Endothelial cell of umbilical vein (primary cell): ENCODE results near the gene ZNF791. TPM values are rescaled to one million over a fixed set of nuclear protein-coding genes. Genes with fewer than 3 reads are reported as not detected.

ENCODE experiments used
- BruUV-seq: library from RNA; stranded (reverse); fragments of 400-500 nt; replicated peaks from 2 replicates; lab custom pipeline; 2021; lab: Mats Ljungman, UMichigan
- CTCF ChIA-PET: fragments of 300-600, 350-600 bp; sonication (Branson Sonifier 250); formaldehyde crosslinking; loops from one replicate; lab custom pipeline; 2021; ENCODE audit warnings: antibody characterized with exemption, inconsistent platforms; lab: Charles Lee
- POLR2A ChIA-PET: fragments of 300-600, 350-600 bp; sonication (Branson Sonifier 250); formaldehyde crosslinking; loops from one replicate; lab custom pipeline; 2021; ENCODE audit warnings: antibody characterized with exemption, inconsistent platforms; lab: Charles Lee
- DNase-seq: peaks from one replicate; pipeline ENCODE4 v3.0.0-alpha.2; 2011; ENCODE audit warnings: low read depth, low spot score
- FAIRE-seq: peaks from 2 replicates; lab custom pipeline; 2011; peaks lifted over from hg19 to GRCh38; lab: Jason Lieb, UNC
- H2AFZ ChIP-seq: 2 replicates; pipeline ENCODE4 v1.6.0; 2012; ENCODE audit warnings: low read depth, low read length, control low read depth, inconsistent platforms
- H3K27ac ChIP-seq: 2 replicates; pipeline ENCODE4 v1.5.1; 2011; ENCODE audit warnings: low read depth, mild to moderate bottlenecking, control low read depth, low read length, moderate library complexity; ENCODE audit not compliant: insufficient read depth
- H3K27me3 ChIP-seq, 2 experiments: 2 replicates each; pipeline versions ENCODE4 v1.6.0 to v1.6.1; 2011; ENCODE audit warnings: low read length in 2 of 2, mixed read lengths in 1 of 2; ENCODE audit not compliant: control insufficient read depth in 2 of 2, insufficient read depth in 2 of 2
- H3K36me3 ChIP-seq, 2 experiments: 2 replicates in 1 of 2; 3 replicates in 1 of 2; pipeline ENCODE4 v1.5.1; 2011; ENCODE audit warnings: low read length in 2 of 2, mild to moderate bottlenecking in 1 of 2, moderate library complexity in 1 of 2; ENCODE audit not compliant: control insufficient read depth in 2 of 2, insufficient read depth in 2 of 2; ENCODE audit errors: extremely low read depth in 1 of 2
- H3K4me1 ChIP-seq: 3 replicates; pipeline ENCODE4 v1.5.1; 2011; ENCODE audit warnings: mild to moderate bottlenecking, low read length; ENCODE audit not compliant: control insufficient read depth, insufficient read depth; ENCODE audit errors: extremely low read depth
- H3K4me2 ChIP-seq: 2 replicates; pipeline ENCODE4 v1.6.1; 2011; ENCODE audit warnings: low read length, control low read depth, mixed read lengths; ENCODE audit not compliant: insufficient read depth
- H3K4me3 ChIP-seq, 3 experiments: fragments of 200-600 bp in 1 of 3; sonication (generic), shearing (Covaris generic) in 1 of 3; replicated peaks in 1 of 3; 2 replicates each; pipeline ENCODE4 v1.5.1; 2011 to 2016; ENCODE audit warnings: control low read depth in 3 of 3, low read length in 3 of 3, mild to moderate bottlenecking in 2 of 3, inconsistent platforms in 1 of 3, low read depth in 1 of 3, moderate library complexity in 1 of 3; ENCODE audit not compliant: insufficient read depth in 1 of 3
- H3K79me2 ChIP-seq: 2 replicates; pipeline ENCODE4 v1.6.0; 2012; ENCODE audit warnings: low read length, inconsistent platforms; ENCODE audit not compliant: control insufficient read depth, insufficient read depth
- H3K9ac ChIP-seq: replicated peaks from 2 replicates; pipeline ENCODE3; 2011; ENCODE audit warnings: low read length, control low read depth; ENCODE audit not compliant: insufficient read depth; ENCODE audit errors: extremely low read depth
- H3K9me1 ChIP-seq: replicated peaks from 3 replicates; pipeline ENCODE4 v1.6.0; 2011; ENCODE audit warnings: mild to moderate bottlenecking, low read length; ENCODE audit not compliant: control insufficient read depth, insufficient read depth; ENCODE audit errors: extremely low read depth
- H3K9me3 ChIP-seq: replicated peaks from 2 replicates; pipeline ENCODE4 v1.5.1; 2012; ENCODE audit warnings: low read length, inconsistent platforms; ENCODE audit not compliant: control insufficient read depth, insufficient read depth
- H4K20me1 ChIP-seq: replicated peaks from 2 replicates; pipeline ENCODE3; 2011; ENCODE audit warnings: mild to moderate bottlenecking, low read length; ENCODE audit not compliant: control insufficient read depth, insufficient read depth; ENCODE audit errors: extremely low read depth
- EZH2 ChIP-seq: IDR thresholded peaks from 2 replicates; pipeline ENCODE4 v1.6.1; 2012; ENCODE audit warnings: borderline replicate concordance, low read depth, mild to moderate bottlenecking, moderate library complexity, low read length, inconsistent platforms; ENCODE audit not compliant: severe bottlenecking
- FOS ChIP-seq: IDR thresholded peaks from 2 replicates; pipeline ENCODE4 v1.6.1; 2011; ENCODE audit warnings: mild to moderate bottlenecking, low read length, moderate library complexity, borderline replicate concordance; ENCODE audit not compliant: insufficient read depth
- GATA2 ChIP-seq: IDR thresholded peaks from 2 replicates; pipeline ENCODE4 v1.7.0; 2011; ENCODE audit warnings: low read depth, mild to moderate bottlenecking, moderate library complexity, mixed read lengths, low read length; ENCODE audit not compliant: insufficient read length, insufficient read depth
- JUN ChIP-seq: IDR thresholded peaks from 2 replicates; pipeline ENCODE4 v1.6.1; 2011; ENCODE audit warnings: borderline replicate concordance, low read depth; ENCODE audit not compliant: insufficient read length, insufficient read depth
- MYC ChIP-seq: IDR thresholded peaks from one replicate; pipeline ENCODE4 v1.6.1; 2011; ENCODE audit warnings: mild to moderate bottlenecking, low read depth, low read length
- POLR2A ChIP-seq: IDR thresholded peaks from 2 replicates; pipeline ENCODE4 v1.6.1; 2012; ENCODE audit warnings: low read depth, mild to moderate bottlenecking, control low read depth, low read length
- POLR2AphosphoS5 ChIP-seq: IDR thresholded peaks from 2 replicates; pipeline ENCODE4 v1.6.1; 2012; ENCODE audit warnings: low read depth, mild to moderate bottlenecking, control low read depth, low read length, moderate library complexity; ENCODE audit not compliant: insufficient read depth
- dilution Hi-C: fragments of 300-500 bp; cut with MboI; formaldehyde crosslinking; loops from one replicate; pipeline ENCODE4 v1.15.0; 2019; ENCODE audit warnings: low sequenced_read_pairs; ENCODE audit not compliant: extremely low pct_ligation_motif_present
- intact Hi-C: fragments of 100-400 bp; cut with micrococcal nuclease; formaldehyde crosslinking; loops from one replicate; pipeline ENCODE4 v1.10.0; 2022
- polyA plus RNA-seq, 4 experiments: library from polyadenylated mRNA; depleted of rRNA in 3 of 4; stranded (reverse) in 3 of 4; unstranded in 1 of 4; fragments of >200 nt; gene quantifications; 2 replicates each; pipeline versions ENCODE4 v1.2.1 to v1.2.3, GENCODE V29; 2011 to 2012; ENCODE audit warnings: missing spikeins in 1 of 4
- total RNA-seq: library from RNA; stranded (reverse); gene quantifications from 2 replicates; pipeline ENCODE4 v1.2.3, GENCODE V29; 2021
- TF ChIP-seq, protein P1 (sequence below): IDR thresholded peaks from 2 replicates; pipeline ENCODE4 v1.6.1; 2011; ENCODE audit not compliant: insufficient read depth, insufficient read length
- TF ChIP-seq, protein P2 (sequence below), 2 donors: IDR thresholded peaks; 1 replicate in 1 of 2; 2 replicates in 1 of 2; pipeline ENCODE4 v1.5.1; 2011; ENCODE audit warnings: low read length in 2 of 2, mild to moderate bottlenecking in 2 of 2, moderate library complexity in 2 of 2, control low read depth in 1 of 2, inconsistent platforms in 1 of 2, low read depth in 1 of 2; ENCODE audit not compliant: insufficient read depth in 1 of 2; ENCODE audit errors: extremely low read depth in 1 of 2

The ZNF791 gene
- total and polyA plus RNA-seq, 2 donors (not counting 3 experiments of a cell fraction or from before 2014, with no cell fraction given): 8.3 to 21.8 TPM

DNA sequence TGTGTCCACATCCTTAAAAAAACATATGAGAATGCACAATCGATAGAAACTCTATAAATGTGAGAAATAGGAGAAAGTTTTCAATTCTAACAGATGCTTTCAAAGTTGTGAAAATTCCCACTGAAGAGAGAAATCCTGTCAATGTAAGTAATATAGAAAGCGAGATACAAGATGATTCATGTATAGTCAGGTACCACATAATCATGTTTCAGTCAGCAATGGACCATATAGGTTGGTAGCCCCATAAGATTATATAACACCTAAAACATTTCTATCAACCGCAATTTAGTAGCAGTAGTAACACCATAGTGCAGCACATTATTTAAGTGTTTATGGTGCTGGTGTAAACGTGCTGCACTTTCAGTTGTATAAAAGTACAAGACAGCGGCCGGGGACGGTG lies 18.5 kb downstream of the ZNF791 start:
- POLR2A ChIA-PET: interaction anchor here (0.7 kb wide), 1 partner anchor 933 kb away, joined by 6 read pairs; no protein-coding TSS in a partner anchor
- H3K9ac ChIP-seq: no peak overlapping the region
- dilution Hi-C loops (no loop called here), intact Hi-C loops (no loop called here)
- H3K79me2 ChIP-seq: no peaks in the 10 kb centered on the region
- no peaks in the 10 kb centered on the region for H3K9me1 ChIP-seq
- no peak overlapping the region for H3K4me3 ChIP-seq
- DNase-seq: no peak
- H2AFZ ChIP-seq: no peak overlapping the region
- CTCF ChIA-PET: no interaction called here
- no peaks in the 10 kb centered on the region for H3K4me1 ChIP-seq
- peaks cover 23% of the 10 kb centered on the region for H3K9me3 ChIP-seq
- peaks cover 15 to 22% of the 10 kb centered on the region in 2 experiments for H3K36me3 ChIP-seq
- BruUV-seq: no TSS peak
- no peak overlapping the region for H3K4me2 ChIP-seq
- H4K20me1 ChIP-seq: no peaks in the 10 kb centered on the region
- no peak for FAIRE-seq
- TF ChIP-seq GATA2 (no peak), MYC (no peak), POLR2A (no peak), FOS (no peak), POLR2AphosphoS5 (no peak), EZH2 (no peak), JUN (no peak)
- TF ChIP-seq, protein P1, sequence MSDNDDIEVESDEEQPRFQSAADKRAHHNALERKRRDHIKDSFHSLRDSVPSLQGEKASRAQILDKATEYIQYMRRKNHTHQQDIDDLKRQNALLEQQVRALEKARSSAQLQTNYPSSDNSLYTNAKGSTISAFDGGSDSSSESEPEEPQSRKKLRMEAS: no peak
- TF ChIP-seq, protein P2, sequence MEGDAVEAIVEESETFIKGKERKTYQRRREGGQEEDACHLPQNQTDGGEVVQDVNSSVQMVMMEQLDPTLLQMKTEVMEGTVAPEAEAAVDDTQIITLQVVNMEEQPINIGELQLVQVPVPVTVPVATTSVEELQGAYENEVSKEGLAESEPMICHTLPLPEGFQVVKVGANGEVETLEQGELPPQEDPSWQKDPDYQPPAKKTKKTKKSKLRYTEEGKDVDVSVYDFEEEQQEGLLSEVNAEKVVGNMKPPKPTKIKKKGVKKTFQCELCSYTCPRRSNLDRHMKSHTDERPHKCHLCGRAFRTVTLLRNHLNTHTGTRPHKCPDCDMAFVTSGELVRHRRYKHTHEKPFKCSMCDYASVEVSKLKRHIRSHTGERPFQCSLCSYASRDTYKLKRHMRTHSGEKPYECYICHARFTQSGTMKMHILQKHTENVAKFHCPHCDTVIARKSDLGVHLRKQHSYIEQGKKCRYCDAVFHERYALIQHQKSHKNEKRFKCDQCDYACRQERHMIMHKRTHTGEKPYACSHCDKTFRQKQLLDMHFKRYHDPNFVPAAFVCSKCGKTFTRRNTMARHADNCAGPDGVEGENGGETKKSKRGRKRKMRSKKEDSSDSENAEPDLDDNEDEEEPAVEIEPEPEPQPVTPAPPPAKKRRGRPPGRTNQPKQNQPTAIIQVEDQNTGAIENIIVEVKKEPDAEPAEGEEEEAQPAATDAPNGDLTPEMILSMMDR (IDR thresholded peaks at IDR 0.05; ENCODE audit: extremely low read depth in 1 of 2, insufficient read depth in 1 of 2, low read depth in 1 of 2, low read length in 2 of 2): no peak
- H3K27me3 ChIP-seq: no peaks in the 10 kb centered on the region
- no peak overlapping the region for H3K27ac ChIP-seq
